Neural crest cell (in vitro differentiated cells): ENCODE results near the gene MYOF. TPM values are rescaled to one million over a fixed set of nuclear protein-coding genes. Genes with fewer than 3 reads are reported as not detected.

Experiments
- DNase-seq: peaks from one replicate; pipeline ENCODE4 v3.0.0; 2021; ENCODE audit warnings: low read depth, mixed read lengths, low spot score
- H3K27ac Mint-ChIP-seq: one replicate; pipeline ENCODE4 v1.8.0; 2021; ENCODE audit warnings: mild to moderate bottlenecking, mixed read lengths; ENCODE audit not compliant: unreplicated experiment
- H3K27me3 Mint-ChIP-seq: 2 replicates; pipeline ENCODE4 v1.8.0; 2021; ENCODE audit warnings: low read depth, mild to moderate bottlenecking, mixed read lengths
- H3K36me3 Mint-ChIP-seq: 2 replicates; pipeline ENCODE4 v1.8.0; 2021; ENCODE audit warnings: low read depth, mild to moderate bottlenecking, mixed read lengths
- H3K4me1 Mint-ChIP-seq: 2 replicates; pipeline ENCODE4 v1.8.0; 2021; ENCODE audit warnings: mixed read lengths
- H3K4me3 Mint-ChIP-seq: one replicate; pipeline ENCODE4 v1.8.0; 2021; ENCODE audit warnings: mild to moderate bottlenecking, mixed read lengths
- H3K9me3 Mint-ChIP-seq: 2 replicates; pipeline ENCODE4 v1.8.0; 2021; ENCODE audit warnings: mixed read lengths
- CTCF ChIP-seq: fragments of 200-600 bp; sonication (generic); conservative IDR thresholded peaks from 2 replicates; pipeline ENCODE4 v1.5.0; 2021; ENCODE audit warnings: antibody characterized with exemption, mild to moderate bottlenecking
- total RNA-seq: library from RNA; stranded (reverse); gene quantifications from 2 replicates; pipeline ENCODE4 v1.2.1, GENCODE V29; 2021

Gene MYOF
- total RNA-seq, 1 donor from 2014 or later: 4.0 TPM

GRCh38 chr10:93454736-93455135, 27.4 kb downstream of the MYOF start:
- TF ChIP-seq CTCF: no peak
- Mint-ChIP-seq H3K4me3 (no peak overlapping the region), H3K27ac (no peak overlapping the region), H3K9me3 (no peaks in the 10 kb centered on the region), H3K4me1 (peaks cover 30% of the 10 kb centered on the region), H3K27me3 (no peaks in the 10 kb centered on the region), H3K36me3 (no peaks in the 10 kb centered on the region)
- no peak for DNase-seq

GRCh38 chr10:93454146-93454545, 28.0 kb downstream of the MYOF start:
- H3K36me3 Mint-ChIP-seq: no peaks in the 10 kb centered on the region
- peaks cover 27% of the 10 kb centered on the region for H3K4me1 Mint-ChIP-seq
- H3K27ac Mint-ChIP-seq: no peak overlapping the region
- no peak for TF ChIP-seq CTCF
- DNase-seq: no peak
- no peak overlapping the region for H3K4me3 Mint-ChIP-seq
- H3K9me3 Mint-ChIP-seq: no peaks in the 10 kb centered on the region
- H3K27me3 Mint-ChIP-seq: no peaks in the 10 kb centered on the region

DNA sequence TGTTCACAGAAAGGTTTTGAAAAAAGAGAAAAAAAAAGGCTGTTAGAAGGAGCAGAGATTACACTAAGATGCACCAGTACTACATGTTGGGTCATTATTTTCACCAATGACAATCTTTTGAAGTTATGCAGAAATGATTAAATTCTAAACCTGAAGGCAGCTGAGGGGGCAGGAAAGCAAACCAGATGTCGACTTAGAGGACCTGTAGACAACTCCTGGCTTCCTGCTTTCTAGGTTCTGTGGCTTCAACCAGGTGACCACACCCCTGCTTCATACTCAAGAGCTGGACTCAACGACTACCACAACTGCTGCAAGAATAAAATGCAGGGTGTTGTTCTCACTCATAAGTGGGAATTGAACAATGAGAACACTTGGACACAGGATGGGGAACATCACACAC, 30.0 kb downstream of the MYOF start:
- no peak for TF ChIP-seq CTCF
- Mint-ChIP-seq H3K27me3 (no peaks in the 10 kb centered on the region), H3K36me3 (no peaks in the 10 kb centered on the region), H3K4me3 (no peak overlapping the region), H3K27ac (no peak overlapping the region), H3K9me3 (no peaks in the 10 kb centered on the region), H3K4me1 (peaks cover 20% of the 10 kb centered on the region)
- DNase-seq: no peak

DNA sequence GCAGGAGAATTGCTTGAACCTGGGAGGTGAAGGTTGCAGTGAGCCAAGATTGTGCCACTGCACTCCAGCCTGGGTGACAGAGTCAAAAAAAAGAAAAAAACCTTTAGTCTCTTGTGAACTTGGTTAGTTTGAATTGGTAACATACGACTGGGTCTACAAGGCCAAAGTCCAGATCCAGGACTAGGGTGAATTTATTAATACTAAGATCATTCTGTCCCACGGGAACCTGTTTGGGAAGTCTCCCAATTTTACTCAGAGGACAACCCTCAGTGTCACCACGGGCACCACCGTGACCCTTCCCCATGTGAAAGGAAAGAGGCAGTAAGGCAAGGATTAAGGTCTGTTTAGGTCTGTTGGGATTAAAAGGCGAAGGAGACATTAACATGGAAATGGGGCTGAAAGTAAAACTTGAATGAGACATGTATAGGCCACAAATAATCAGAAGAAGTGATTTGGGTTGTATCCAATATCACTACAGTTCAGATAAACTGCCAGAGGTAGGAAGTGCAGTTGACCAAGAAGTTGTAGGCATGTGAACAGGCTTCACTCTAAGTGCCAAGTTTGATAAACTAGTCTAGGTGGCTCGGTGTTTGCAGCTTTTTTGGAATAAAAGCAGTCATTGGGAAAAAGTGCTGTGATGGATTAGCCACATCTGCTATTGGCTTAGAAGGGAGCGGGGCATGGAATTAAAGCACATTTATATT, 30.7 kb downstream of the MYOF start:
- H3K27me3 Mint-ChIP-seq: no peaks in the 10 kb centered on the region
- no peak overlapping the region for H3K27ac Mint-ChIP-seq
- H3K4me3 Mint-ChIP-seq: no peak overlapping the region
- H3K9me3 Mint-ChIP-seq: no peaks in the 10 kb centered on the region
- no peaks in the 10 kb centered on the region for H3K36me3 Mint-ChIP-seq
- TF ChIP-seq CTCF: no peak
- H3K4me1 Mint-ChIP-seq: peaks cover 14% of the 10 kb centered on the region
- DNase-seq: no peak

GRCh38 chr10:93447970-93448369, 34.2 kb downstream of the MYOF start:
- no peaks in the 10 kb centered on the region for H3K9me3 Mint-ChIP-seq
- no peaks in the 10 kb centered on the region for H3K36me3 Mint-ChIP-seq
- H3K27me3 Mint-ChIP-seq: no peaks in the 10 kb centered on the region
- H3K4me3 Mint-ChIP-seq: no peak overlapping the region
- TF ChIP-seq CTCF: no peak
- DNase-seq: no peak
- H3K27ac Mint-ChIP-seq: peak overlapping the region; percentile 24
- H3K4me1 Mint-ChIP-seq: peaks cover 25% of the 10 kb centered on the region
